T1000 (cell line): Measurements from ENCODE around the gene THRB.
"Not testable (repeated sequence)": the region's sequence is repeated elsewhere in the genome, so short reads cannot be mapped to it uniquely, and the experiment has no call there.

Source experiments
- DNase-seq: peaks from one replicate; lab custom pipeline; 2025; ENCODE audit warnings: mixed read lengths; lab: John Stamatoyannopoulos, UW

The THRB gene

DNA sequence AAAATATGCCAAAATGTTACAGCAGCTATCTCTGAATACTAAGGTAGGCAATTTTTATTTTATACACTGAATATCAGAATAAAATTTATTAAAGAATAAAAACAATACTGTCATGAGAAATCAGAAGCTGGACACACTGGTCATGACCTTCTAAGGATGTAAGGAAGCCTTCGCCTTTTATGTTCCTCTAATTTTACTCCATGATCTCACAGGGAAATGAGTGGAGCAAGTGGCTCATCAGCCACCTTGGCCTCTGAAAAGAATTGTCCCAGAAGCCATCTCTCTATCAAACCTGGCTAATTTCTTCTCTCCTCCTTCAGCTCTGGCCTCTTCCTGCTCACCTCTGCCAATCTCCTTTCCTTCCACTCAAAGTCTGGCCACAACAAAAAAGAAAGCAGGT, 48.6 kb downstream of the THRB start:
- no peak for DNase-seq

DNA sequence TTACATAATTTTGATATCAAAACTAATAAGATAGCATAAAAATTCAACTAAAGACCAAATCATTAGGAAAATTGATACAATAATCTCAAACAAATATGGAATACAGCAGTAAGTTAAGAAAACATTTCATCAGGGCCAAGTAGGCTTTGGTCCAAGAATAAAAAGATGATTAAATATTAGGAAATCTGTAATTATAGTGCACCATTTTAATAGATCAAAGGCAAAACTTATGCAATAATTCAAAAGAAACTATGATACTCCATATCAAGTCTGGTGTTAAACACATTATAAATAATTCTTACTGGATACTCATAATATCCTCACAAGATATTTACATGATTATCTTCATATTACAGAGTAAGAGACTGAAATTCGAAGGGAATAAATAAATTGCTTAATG, 51.2 kb downstream of the THRB start:
- DNase-seq, result no peak

DNA sequence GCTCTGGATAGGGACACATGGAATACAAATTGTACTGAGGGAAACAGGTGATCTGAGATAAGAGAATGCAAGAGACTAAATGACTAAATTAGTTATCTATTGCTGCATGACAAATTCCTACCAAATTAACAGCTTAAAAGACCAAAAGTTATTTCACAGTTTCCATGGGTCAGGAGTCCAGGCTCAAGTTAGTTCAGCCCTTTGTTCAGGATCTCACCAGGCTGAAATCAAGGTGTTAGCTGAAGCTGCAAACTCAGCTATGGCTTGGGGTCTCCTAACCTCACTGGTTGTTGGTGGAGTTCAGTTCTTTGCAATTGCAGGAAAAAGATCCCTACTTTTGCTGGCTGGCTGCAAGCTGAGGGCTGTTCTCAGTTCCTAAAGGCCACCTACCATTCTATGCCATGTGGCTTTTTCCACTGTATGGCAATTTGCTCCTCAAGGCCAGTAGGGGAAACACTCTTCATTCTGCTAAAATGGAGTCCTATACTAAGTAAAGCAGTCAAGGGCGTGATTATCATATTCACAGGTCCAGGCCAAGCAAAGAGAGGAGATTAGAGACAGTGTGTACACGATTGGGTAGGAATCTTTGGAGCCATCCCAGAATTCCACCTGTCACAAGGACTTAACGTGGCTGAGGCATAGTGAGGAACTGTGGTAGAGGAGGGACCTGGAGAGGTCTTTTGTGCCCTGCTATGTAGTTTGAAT, 53.7 kb downstream of the THRB start:
- DNase-seq, result no peak

DNA sequence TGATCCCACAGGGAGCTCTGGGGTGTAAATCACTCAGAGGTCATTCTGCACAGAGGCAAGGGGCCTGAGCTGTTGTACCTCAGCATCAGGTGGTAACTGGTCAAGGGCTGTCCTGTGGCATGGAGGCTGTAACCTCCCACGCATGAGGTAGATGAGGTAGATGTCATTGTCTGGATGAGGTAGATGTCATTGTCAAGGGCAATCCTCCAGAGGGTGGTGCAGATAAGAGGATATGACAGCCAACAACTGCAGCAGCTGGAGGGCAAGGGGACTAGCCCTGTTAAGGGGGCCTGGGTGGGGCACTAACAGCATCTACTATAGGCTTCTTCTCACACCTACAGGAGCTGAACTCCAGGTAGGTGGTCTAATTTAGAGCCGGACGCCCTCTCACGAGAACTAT, 55.6 kb downstream of the THRB start:
- DNase-seq, result no peak

DNA sequence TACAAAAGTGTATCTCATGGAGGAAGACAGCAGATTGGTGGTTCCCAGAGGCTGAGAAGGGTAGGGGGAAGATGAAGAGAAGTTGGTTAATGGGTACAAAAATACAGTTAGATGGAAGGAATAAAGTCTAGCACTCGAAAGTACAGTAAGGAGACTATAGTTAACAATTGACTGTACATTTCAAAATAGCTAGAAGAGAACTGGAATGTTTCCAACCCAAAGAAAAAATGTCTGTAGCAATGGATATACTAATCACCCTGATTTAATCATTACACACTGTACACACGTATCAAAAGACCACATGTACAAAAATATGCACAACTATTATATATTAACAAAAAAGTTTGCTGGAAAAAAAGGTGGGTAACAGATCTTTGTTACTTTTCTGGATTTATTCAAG, 57.3 kb downstream of the THRB start:
- no peak for DNase-seq

DNA sequence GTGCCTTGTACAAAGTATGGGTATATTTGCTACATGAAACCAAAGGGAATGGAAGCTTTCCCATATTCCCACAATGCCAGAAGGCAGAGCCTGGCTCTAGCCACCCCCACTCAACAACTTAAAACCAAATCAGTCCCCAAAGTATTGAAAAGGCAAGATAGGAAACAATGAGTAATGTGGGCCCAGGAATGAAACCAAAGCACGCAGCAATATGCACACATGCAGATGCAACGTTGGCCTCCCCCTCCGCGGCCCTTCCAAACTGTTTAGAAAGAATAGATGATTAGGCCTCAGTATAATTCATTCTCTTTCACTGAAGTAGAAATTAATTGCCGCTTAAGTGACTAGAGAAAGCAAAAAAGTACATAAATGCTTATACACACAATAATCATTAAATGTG, 59.1 kb downstream of the THRB start:
- no peak for DNase-seq

DNA sequence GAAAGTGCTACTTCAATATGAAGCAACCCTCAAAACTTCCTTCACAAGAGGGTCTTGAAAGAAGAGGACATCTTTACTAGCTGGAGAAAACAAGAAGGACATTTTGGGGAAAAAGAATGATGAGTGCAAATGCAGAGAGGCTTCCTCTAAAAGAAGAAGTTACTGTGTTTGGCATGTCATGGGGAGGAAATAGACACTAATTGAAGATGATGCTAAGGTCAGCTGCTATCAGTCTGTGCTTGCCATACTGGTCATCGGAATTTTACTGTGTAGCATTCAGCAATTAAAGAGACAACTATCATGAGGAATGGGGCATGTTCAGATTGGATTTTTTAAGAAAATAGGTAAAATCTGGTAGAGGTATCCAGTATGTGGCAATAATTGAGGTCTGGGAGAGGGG, 60.0 kb downstream of the THRB start:
- DNase-seq, result no peak

DNA sequence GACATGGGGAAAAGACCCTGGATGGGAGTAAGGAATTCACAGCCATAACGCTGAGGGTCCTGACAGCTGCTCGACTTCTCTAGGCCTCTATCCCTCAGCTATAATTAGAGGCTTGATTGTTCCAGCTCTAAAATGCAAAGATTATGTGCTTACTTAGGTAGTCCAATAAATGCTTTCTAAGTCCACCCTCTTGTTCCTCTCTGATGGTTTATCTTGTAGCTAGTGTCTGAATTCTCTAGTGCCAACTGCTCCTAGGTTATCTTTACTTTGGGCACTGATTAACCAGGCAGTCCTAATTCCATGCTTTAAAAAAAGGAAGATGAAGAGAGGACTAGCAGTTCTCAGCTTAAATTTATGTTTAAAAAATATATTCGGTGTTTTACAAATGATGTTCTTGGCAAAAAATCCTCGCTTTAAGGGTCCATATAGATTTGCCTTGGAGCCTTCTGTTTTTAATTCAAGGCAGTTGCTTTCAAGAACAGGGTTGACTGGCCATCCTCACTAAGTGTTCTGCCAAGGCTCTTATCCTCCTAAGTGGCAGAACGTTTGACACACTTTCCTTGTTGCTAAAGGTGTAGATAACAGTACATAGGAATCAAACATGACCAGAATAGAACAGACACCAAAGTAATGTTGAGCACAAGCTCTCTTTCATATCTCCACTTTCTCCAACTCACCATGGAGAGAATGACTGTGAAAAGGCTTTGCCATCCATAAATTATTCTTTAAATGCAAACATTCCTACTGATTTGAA, 60.6 kb downstream of the THRB start:
- no peak for DNase-seq

DNA sequence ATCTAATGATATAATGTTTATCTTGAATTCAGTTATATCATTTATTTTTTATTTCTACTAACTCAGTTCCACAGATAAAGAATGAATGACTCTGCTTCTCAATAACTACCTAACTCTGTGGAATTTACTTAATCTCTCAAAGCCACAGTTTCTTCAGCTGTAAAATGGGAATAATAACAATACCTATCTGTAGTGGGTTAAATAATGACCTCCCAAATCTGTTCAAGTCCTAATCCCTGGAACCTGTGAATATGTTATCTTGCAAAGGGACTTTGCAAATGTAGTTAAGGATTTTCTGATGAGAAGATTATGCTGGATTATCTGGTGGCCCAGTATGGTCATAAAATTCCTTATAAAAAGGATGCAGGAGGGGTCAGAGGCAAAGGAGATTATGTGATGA, 61.7 kb downstream of the THRB start:
- no peak for DNase-seq

DNA sequence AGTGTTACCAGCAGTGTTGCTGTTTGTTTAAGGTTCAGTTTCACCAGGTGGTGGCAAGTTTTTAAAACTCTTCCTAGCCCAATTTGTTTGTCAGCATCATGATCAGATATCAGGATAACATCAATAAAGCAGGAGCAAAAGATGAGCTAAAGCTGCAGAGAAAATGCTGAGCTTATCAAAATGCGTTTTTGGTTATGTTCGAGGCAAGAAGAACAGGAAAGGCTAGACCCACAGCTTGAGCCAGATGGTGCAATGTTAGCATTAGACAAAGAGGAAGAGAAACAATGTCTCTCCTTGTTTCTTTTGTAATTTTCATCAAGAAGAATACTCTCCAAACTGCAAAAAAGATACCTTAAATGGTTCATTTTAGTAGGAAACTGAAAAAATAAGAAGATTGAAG, 66.2 kb downstream of the THRB start:
- no peak for DNase-seq

DNA sequence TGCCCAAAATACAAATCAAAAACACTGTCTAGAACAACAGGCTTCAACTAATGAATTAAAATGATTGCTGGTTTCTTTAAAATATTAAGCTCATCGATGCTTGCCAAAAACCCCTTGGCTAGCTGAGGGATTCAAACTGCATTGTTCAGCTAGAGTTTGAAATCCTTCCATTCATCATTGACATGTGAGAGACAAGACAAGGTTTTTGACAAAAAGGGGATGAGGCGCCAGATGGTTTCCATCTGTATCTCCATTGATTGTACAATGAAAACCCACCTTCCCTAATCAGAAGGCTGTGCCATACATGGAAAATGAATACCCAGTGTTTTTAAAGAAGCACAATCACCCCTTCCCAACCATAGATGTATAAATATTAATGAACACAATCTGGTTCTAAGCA, 67.8 kb downstream of the THRB start:
- DNase-seq, result no peak

DNA sequence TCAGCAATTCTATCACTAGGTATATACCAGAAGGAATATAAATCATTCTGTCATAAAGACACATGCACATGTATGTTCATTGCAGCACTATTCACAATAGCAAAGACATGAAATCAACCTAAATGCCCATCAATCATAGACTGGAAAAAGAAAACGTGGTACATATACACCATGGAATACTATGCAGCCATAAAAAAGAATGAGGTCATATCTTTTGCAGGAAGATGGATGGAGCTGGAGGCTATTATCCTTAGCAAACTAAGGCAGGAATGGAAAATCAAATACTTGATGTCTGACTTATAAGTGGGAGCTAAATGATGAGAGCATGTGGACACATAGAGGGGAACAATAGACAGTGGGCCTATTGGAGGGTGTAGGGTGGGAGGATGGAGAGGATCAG, 73.8 kb downstream of the THRB start:
- not testable (repeated sequence) for DNase-seq

DNA sequence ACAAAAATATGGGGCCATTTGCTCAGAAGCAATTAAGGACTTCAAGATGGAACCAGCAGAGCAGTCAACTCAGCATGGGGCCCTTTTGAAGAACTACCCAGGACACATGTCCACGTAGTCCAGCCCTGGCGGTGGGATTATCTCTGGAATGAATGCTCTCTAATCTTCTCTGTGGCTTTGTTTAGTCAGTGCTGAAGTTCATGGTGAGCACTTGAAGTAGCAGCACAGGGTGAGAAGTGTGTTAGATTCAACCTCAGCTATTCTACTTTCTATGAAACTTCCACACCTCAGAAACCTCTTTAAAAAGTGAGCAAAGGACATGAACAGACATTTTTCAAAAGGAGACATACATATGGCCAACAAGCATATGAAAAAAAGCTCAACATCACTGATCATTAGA, 74.4 kb downstream of the THRB start:
- no peak for DNase-seq

DNA sequence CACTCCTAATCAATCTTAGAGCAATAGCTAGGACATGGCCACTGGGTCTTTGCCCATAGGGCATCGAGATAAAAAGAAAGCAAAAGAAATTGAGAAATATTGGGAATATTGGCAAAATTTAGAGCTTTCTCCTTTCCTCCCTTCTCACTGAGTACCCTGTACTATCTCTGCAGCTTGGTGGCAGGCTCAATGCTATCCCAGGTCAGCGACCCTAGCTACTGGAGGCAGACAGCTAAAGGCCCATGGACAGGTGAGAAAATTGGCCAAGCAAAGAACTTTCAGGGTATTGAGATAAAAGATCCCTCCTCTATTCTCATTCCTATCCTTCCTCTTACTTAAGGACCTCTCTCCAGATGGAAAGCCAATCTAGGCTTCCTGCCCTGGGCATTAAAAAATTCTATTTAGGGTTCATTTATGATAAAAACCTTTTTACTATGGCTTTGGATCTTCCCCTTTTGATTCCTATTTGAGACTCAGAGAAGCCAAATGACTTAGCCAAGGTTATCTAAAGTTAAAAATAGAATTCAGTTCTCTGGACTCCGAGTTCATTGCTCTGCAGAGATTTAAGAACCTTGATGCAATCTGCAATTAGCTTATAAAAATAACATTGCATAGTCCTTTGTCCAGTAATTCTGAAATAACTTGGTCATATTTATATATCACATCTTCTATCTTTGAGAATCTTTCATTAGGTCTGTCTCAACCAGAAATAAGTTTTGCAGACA, 75.4 kb downstream of the THRB start:
- no peak for DNase-seq

DNA sequence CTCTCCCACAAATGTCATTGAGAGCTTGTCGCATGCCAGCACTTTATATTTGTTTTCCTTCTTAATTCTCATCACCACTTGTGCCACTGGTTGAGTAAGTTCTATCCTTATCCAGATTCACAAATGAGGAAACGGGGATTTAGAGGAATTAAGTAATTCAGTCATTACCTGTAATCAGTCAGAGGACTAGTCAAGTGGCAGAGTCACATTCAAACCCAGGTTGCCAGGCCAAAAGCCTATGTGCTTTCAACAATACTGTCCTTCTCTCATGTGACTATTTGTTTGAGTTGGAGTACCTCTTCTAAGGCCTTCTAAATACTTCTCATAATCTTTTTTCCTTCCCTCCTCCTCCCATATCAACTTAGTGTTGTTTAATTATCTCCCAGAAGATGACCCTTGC, 76.9 kb downstream of the THRB start:
- DNase-seq, result no peak

DNA sequence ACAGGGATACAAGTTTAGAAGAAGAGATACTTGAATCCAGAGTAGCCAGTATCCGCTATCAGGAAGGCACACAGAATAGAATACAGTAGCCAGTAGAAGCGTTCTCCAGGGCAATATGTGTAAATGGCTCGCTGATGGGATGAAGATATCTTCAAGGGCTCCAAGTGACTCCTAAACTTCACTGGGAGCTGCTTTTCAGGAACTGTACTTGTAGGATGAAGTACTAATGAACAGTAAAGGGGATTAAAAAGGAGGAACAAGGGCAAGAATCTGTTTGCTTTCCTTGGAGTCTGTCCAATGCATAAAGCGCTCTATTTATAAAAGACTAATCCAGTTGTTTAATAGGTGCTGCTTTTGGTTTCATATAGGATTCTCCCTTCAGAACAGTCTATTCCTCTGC, 78.4 kb downstream of the THRB start:
- DNase-seq, result no peak

DNA sequence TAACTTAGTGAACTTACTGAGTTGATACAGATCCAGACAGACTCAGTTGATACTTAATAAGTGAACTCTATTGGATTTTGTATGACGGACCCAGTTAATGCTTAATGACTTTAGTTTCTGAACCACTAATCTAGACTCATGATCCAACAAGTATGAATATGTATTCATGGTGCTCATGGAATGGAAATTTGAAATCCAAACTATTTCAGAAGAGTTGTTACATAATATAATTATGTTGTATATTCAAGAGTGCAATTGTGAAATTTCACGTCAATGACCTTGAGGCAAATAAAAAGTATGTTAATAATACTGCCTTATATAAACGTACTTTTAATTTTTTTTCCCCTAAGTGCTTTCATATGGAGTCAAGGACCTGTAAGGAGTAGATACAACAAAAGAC, 78.8 kb downstream of the THRB start:
- no peak for DNase-seq

DNA sequence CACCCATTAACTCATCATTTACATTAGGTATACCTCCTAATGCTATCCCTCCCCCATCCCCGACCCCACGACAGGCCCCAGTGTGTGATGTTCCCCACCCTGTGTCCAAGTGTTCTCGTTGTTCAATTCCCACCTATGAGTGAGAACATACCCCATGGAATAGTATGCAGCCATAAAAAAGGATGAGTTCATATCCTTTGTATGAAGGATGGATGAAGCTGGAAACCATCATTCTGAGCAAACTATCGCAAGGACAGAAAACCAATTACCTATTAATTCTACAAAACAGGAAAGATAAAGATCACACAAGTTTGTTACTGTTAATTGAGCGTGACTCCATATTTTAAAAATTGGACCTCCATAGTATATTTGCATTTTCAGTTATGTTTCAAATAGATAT, 81.0 kb downstream of the THRB start:
- DNase-seq, result not testable (repeated sequence)

DNA sequence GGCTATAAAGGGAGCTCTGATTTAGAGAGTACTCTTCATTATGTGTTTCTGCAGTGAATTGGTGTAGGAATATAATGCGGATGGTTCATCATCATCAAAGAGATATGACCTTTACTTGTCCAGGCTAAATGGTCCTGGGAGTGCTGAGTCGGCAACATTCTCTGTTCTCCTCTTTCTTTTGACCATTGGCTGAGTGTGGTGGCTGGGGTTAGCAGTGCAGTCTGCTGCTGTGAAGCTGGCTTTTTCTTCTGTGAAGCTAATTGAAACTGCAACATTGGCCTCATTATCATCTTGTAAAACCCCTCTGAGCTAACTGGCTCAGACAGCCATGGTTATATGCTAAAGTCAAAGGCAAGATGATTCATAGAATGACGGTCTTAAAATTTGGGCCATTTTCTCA, 83.8 kb downstream of the THRB start:
- no peak for DNase-seq

DNA sequence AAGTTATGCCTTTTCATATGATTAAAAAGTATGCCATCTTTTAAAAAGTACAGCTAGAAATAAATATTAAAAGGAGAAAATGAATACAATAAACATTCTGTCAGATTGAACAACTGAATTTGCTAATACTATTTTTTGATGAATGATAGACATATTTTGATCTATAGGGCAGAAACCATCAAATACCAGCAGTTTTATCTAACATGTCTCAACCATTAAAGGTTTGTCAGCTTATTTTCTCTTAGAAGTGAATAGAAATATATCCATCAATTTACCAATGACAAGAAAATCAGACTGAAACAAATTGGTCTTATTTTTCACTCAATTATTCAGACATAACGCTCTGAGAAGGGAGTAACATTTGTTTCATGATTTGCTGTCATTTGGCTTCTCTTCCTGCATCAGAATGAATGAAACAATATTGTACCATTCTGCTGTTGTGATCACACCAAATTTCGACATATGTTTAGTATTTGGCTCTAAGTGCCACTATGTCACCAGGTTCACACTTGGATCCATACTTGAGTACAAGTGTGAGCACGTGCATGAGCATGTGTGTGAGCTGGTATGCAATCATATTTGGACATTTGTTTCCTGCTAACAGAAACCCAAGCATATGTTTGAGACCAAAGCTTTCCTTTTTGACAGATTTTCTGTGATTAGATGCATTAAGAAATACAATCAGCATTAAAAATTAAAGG, 86.5 kb downstream of the THRB start:
- no peak for DNase-seq

DNA sequence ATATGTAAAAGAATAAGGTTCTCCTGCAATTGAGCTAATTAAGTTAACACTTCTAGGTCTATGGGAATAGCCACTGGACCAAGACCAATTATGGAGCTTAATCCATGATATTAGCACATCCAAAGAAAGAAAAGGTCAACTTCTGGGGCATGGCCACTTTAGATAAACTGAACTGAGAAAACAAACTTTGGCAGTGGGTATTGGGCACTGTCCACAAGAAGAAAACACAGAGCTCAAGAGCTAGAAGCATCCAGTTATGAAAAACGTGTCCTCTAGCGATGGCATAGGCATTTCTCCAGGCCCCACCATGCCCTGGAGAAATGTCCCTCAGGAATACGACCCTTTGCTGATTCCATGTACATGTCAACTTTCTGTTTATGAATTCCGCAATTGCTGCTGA, 87.8 kb downstream of the THRB start:
- no peak for DNase-seq

DNA sequence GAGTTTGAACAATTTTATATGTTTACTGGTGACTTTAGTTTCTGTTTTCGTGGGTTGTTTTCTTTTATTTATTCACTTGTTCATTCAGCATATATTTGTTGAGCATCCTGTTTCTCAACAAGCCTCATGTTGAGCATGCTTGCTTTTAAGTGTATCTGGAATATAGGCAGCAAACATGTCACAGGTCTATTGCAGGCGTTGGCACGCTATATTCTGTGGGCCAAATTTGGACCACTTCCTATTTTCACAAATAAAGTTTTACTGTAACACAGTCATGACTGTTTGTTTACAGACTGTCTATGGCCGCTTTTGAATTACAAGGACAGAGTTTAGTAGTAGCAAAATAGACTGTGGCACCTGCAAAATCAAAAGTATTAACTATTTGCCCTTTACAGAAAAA, 89.6 kb downstream of the THRB start:
- DNase-seq, result no peak

DNA sequence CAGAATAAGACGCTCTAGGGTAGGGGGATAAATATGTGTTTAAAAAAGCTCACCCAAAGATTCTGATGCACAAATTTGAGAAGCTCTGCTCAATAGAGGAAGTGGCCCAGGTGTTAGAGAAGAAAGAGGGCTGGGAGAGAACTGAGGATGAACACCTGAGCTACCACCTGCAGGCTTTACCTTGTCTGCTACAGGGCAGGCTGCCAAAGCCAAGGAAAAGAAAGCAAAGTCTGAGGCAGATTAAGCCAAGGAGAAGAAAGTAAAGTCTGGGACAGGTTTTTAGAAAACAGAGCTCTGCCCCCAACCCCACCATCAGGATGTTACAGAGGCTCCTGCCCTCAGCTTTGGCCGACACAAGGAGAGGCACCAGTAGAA, 92.9 kb downstream of the THRB start:
- DNase-seq, result no peak
